RWPE2 (cell line): Measurements from ENCODE around the gene RETREG1.

ENCODE experiments used
- ATAC-seq: fragments of 200-7000 bp; cut with Tn5 transposase; 3 replicates; pipeline ENCODE4 v1.9.1; 2021; ENCODE audit warnings: low read depth
- DNase-seq: peaks from one replicate; pipeline ENCODE4 v3.0.0-alpha.2; 2020; ENCODE audit warnings: low spot score
- H3K27ac ChIP-seq: fragments of 450-650 bp; 2 replicates; pipeline ENCODE4 v1.5.1; 2017; ENCODE audit warnings: mild to moderate bottlenecking; ENCODE audit not compliant: poor library complexity, severe bottlenecking
- H3K27me3 ChIP-seq: fragments of 250-450 bp; sonication (Bioruptor Pico); 2 replicates; pipeline ENCODE4 v1.5.1; 2021; ENCODE audit warnings: mild to moderate bottlenecking, moderate library complexity; ENCODE audit not compliant: insufficient read depth, poor library complexity, severe bottlenecking
- H3K36me3 ChIP-seq: fragments of 250-450 bp; sonication (Bioruptor Pico); 2 replicates; pipeline ENCODE4 v1.5.1; 2020; ENCODE audit warnings: low read depth, mild to moderate bottlenecking, moderate library complexity
- H3K4me1 ChIP-seq: fragments of 250-450 bp; sonication (Bioruptor Pico); 2 replicates; pipeline ENCODE4 v1.5.1; 2021; ENCODE audit warnings: mild to moderate bottlenecking, moderate library complexity; ENCODE audit not compliant: insufficient read depth, poor library complexity, severe bottlenecking
- H3K4me3 ChIP-seq: fragments of 250-450 bp; sonication (Bioruptor Pico); 2 replicates; pipeline ENCODE4 v1.5.1; 2021; ENCODE audit warnings: mild to moderate bottlenecking, moderate library complexity; ENCODE audit not compliant: severe bottlenecking
- H3K9me3 ChIP-seq: fragments of 250-450 bp; sonication (Bioruptor Pico); 2 replicates; pipeline ENCODE4 v1.5.1; 2021; ENCODE audit warnings: mild to moderate bottlenecking, moderate library complexity; ENCODE audit not compliant: severe bottlenecking
- TF ChIP-seq, protein P1 (sequence below): fragments of 450-650 bp; IDR thresholded peaks from one replicate; pipeline ENCODE4 v1.5.1; 2017; ENCODE audit warnings: mild to moderate bottlenecking, moderate library complexity; ENCODE audit not compliant: poor library complexity, severe bottlenecking

Gene RETREG1

DNA sequence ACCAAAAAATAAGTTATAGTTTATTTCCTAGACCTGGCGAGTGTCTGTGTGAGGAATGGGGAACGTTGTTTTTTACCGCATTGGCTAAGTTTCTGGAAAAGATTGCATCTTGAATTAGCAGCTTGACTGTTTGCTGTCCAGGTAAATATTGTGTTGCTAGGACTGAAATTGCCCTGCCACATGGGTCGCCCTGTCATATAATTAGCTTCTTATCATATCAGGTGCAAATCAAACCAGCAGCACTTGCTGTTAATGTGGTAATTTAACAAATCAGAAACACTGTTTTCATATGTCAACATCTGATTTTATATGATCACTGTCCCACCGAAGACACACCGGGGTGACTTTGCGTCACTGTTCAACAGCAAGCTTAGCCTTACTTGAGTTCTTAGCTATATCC lies 87.5 kb downstream of the RETREG1 start:
- TF ChIP-seq, protein P1, sequence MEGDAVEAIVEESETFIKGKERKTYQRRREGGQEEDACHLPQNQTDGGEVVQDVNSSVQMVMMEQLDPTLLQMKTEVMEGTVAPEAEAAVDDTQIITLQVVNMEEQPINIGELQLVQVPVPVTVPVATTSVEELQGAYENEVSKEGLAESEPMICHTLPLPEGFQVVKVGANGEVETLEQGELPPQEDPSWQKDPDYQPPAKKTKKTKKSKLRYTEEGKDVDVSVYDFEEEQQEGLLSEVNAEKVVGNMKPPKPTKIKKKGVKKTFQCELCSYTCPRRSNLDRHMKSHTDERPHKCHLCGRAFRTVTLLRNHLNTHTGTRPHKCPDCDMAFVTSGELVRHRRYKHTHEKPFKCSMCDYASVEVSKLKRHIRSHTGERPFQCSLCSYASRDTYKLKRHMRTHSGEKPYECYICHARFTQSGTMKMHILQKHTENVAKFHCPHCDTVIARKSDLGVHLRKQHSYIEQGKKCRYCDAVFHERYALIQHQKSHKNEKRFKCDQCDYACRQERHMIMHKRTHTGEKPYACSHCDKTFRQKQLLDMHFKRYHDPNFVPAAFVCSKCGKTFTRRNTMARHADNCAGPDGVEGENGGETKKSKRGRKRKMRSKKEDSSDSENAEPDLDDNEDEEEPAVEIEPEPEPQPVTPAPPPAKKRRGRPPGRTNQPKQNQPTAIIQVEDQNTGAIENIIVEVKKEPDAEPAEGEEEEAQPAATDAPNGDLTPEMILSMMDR, result no peak
- Histone ChIP-seq H3K4me3 (no peak overlapping the region), H3K4me1 (no peaks in the 10 kb centered on the region), H3K36me3 (no peaks in the 10 kb centered on the region), H3K27ac (no peak overlapping the region), H3K9me3 (no peaks in the 10 kb centered on the region), H3K27me3 (no peaks in the 10 kb centered on the region)
- ATAC-seq, result no peak
- no peak for DNase-seq

DNA sequence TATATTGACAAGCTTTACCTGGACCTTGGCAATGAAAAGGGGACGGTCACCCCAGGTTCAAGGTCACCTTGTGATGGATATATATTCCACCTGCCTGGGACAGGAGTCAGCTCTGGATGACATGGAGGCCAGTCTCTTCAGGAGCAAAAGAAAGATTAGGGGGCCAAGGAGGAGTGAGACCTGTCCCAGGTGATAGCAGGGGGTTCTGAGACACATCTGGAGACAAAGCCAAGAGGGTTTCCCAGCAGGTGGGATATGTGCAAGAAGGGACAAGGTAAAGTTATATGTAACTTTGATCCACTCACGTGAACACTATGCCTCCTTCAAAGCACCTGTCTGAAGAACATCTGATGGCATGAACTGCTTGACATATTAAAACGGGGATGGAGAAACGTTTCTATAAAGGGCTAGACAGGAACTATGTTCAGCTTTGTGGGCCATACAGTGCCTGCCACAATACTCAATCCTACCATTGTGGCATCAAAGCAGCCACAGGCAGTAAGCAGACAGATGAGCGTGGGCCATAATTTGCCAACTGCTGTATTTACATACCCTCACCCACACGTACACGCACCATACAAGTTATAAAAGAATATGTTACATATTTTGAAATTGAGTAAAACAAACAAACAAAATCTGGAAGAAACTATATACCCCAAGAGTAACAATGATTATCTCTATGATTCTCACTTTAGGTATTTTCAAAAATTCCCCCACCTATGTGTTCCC lies 88.3 kb downstream of the RETREG1 start:
- ATAC-seq, result no peak
- DNase-seq, result no peak
- Histone ChIP-seq H3K4me1 (no peaks in the 10 kb centered on the region), H3K27ac (no peak overlapping the region), H3K4me3 (no peak overlapping the region), H3K36me3 (no peaks in the 10 kb centered on the region), H3K9me3 (no peaks in the 10 kb centered on the region), H3K27me3 (no peaks in the 10 kb centered on the region)
- TF ChIP-seq, protein P1, result no peak

DNA sequence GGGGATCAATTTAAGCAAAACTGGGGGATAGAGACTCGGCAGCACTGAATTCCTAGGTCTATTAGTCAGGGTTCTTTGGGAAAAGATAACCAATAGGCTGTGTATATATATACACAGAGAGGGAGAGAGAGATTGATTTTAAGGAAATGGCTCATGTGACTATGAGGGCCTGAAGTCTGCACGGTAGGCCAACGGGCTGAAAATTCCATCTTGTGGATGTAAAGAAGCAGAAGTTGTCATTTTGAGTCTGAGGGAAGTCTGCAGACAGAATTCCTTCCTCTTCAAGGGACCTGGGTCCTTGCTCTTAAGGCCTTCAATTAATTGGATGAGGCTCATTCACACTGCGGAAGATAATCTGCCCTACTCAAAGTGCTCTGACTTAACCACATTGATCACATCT lies 91.1 kb downstream of the RETREG1 start:
- no peak for ATAC-seq
- H3K9me3 ChIP-seq, result no peaks in the 10 kb centered on the region
- no peak for DNase-seq
- H3K27ac ChIP-seq, result no peak overlapping the region
- TF ChIP-seq, protein P1, result no peak
- no peaks in the 10 kb centered on the region for H3K4me1 ChIP-seq
- H3K36me3 ChIP-seq, result no peaks in the 10 kb centered on the region
- no peak overlapping the region for H3K4me3 ChIP-seq
- no peaks in the 10 kb centered on the region for H3K27me3 ChIP-seq

DNA sequence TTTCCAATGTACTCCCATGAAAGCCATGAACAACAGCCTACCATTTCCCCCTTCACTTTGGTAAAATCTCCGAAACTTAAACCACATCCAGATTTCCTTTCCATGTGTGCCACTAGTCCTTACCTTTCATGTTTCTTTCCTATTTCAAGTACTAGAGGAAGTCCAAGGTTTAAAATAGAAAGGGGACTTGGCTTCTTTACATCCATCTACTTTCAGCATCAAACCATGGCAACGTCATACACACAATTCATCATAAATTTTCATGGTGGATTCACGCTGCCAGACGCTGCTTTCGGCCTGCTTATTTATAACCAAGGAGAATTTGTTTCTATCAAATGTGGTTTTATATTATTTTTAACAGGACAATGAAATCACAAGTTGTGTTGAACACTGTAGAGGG lies 92.5 kb downstream of the RETREG1 start:
- TF ChIP-seq, protein P1, result no peak
- no peaks in the 10 kb centered on the region for H3K9me3 ChIP-seq
- no peaks in the 10 kb centered on the region for H3K4me1 ChIP-seq
- no peaks in the 10 kb centered on the region for H3K36me3 ChIP-seq
- no peak overlapping the region for H3K4me3 ChIP-seq
- ATAC-seq, result no peak
- H3K27me3 ChIP-seq, result no peaks in the 10 kb centered on the region
- H3K27ac ChIP-seq, result no peak overlapping the region
- DNase-seq, result no peak

DNA sequence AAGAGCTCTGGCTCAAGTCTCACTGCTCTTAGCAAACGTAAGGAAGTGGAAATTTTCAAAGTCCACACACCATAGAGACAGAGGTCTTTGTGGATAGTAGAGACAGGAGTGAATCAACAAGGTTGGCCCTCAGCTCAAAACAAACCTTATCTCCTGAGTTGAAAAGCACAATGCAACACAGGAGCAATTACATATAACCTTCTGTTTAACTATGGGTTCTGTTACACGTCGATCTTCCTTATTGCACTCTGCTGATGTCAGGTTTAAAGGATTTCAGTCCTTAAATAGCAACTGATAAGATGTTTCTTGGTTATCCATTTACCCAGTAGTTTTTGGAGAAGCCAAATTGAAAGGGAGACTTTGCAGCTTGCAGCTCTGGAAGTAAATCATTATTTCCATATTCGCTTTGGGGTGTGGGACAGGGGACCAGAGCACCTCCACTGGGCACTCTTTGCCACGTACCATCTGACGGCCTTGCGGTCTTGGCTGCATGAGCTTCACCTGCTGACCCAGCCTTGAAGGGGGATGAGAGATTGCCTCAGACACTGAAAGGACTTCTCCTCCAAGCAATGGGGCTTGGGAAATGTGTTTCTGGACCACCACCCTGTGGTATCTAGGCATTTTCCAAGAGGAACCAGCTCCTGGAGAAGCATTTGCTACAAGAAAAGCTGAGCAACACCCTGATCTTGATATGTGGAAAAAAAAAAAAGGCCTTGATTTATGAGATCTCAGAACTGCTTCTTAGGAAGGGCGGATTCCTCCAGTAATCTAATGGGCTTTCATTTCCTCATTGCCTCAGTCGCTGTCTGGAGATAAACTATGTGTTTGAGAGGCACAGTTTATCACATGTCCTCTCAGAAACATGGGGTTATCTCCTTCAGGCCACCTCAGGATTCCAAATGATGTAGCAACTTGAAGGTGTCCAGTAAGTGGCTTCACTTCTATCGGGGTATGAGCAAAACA lies 95.0 kb downstream of the RETREG1 start:
- Histone ChIP-seq H3K4me1 (no peaks in the 10 kb centered on the region), H3K36me3 (no peaks in the 10 kb centered on the region), H3K9me3 (no peaks in the 10 kb centered on the region), H3K27ac (no peak overlapping the region), H3K27me3 (no peaks in the 10 kb centered on the region), H3K4me3 (no peak overlapping the region)
- DNase-seq, result no peak
- TF ChIP-seq, protein P1, result no peak
- ATAC-seq, result no peak
